Activated CD8-positive, alpha-beta memory T cell treated with anti-CD3 and anti-CD28 coated beads, Interleukin-2, amount 10 ng/mL, durations not matched to agents 7 days and 5 days (primary cell): ENCODE results near the gene OAS2. TPM values are rescaled to one million over a fixed set of nuclear protein-coding genes. Genes with fewer than 3 reads are reported as not detected.

ENCODE experiments used
- ATAC-seq: fragments of 150-1000 bp; cut with Tn5 transposase; one replicate; pipeline ENCODE4 v1.10.0; 2021; ENCODE audit warnings: moderate library complexity
- CTCF ChIA-PET: fragments of 350-600 bp; sonication (Branson Sonifier 250); formaldehyde crosslinking; loops from one replicate; lab custom pipeline; 2021; ENCODE audit warnings: antibody characterized with exemption; lab: Charles Lee
- DNase-seq: peaks from one replicate; pipeline ENCODE4 v3.0.0-alpha.2; 2020
- H3K27ac Mint-ChIP-seq: one replicate; pipeline ENCODE4 v1.8.0; 2021; ENCODE audit warnings: mild to moderate bottlenecking, mixed read lengths
- H3K27me3 Mint-ChIP-seq: one replicate; pipeline ENCODE4 v1.8.0; 2021; ENCODE audit warnings: mixed read lengths
- H3K36me3 Mint-ChIP-seq: one replicate; pipeline ENCODE4 v1.8.0; 2021; ENCODE audit warnings: mild to moderate bottlenecking, mixed read lengths
- H3K4me1 Mint-ChIP-seq: one replicate; pipeline ENCODE4 v1.8.0; 2021; ENCODE audit warnings: mixed read lengths
- H3K4me3 Mint-ChIP-seq: one replicate; pipeline ENCODE4 v1.8.0; 2021; ENCODE audit warnings: mild to moderate bottlenecking, moderate library complexity, mixed read lengths
- H3K9me3 Mint-ChIP-seq: one replicate; pipeline ENCODE4 v1.8.0; 2022; ENCODE audit warnings: low read depth, mixed read lengths
- total RNA-seq, 2 experiments: library from RNA; stranded (reverse); gene quantifications; one replicate each; pipeline ENCODE4 v1.2.3, GENCODE V29; 2021

OAS2 gene
- total RNA-seq, 2 experiments from 2014 or later = 276 to 383 TPM

DNA sequence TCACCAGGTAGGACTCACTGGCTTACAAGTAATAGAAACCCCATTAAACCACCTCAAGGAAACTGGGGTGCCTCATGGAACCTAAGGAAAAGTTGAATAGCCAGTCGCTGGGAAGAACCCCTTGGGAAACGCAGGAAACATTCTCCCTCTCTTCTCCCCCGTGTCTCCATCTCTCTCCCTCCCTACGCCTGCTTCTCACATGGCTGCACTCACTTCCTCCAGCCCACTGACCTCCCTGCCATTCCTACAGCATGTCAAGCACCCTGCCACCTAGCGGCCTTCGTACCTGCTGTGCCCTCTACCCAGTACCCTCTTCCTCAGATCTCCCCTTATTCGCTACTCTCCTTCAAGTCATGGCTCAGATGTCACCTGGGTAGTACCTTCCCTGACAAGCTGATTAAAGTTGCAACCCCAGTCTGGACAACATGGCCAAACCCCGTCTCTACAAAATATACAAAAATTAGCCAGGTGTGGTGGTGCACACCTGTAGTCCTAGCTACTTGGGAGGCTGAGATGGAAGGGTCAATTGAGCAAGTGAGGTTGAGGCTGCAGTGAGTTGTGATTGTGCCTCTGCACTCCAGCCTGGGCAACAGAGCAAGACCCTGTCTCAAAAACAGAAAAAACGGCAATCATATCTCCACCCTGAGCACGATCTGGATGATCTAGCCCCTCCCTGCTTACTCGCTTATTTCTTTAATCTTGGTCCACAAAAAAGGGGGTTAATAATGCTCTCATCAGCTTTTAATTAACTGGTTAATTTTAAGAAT is 71.8 kb downstream of the OAS2 start:
- H3K36me3 Mint-ChIP-seq = no peaks in the 10 kb centered on the region
- peaks cover 15% of the 10 kb centered on the region for H3K27me3 Mint-ChIP-seq
- CTCF ChIA-PET = interaction anchor here (1.2 to 4.9 kb wide), 6 partner anchors 15 to 103 kb away, joined by 3 to 45 read pairs (median 8); no protein-coding TSS in a partner anchor
- no peak overlapping the region for H3K27ac Mint-ChIP-seq
- ATAC-seq (no peak), DNase-seq (no peak)
- no peak overlapping the region for H3K4me3 Mint-ChIP-seq
- no peaks in the 10 kb centered on the region for H3K9me3 Mint-ChIP-seq
- H3K4me1 Mint-ChIP-seq = no peaks in the 10 kb centered on the region

DNA sequence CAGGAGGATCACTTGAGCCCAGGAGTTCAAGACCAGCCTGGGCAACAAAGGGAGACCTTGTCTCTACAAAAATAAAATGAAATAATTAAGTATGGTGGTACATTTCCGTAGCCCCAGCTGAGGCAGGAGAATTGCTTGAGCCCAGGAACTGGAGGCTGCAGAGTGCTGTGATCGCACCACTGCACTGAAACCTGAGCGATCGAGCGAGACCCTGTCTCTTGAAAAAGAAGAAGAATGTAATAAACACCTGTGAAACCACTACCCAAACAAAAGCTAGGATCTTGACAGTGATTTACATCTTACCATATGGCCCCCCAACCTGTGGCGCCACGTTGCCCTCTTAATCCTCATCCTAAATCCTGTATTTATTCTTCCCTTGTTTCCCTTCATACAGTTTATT is 72.5 kb downstream of the OAS2 start:
- Mint-ChIP-seq H3K4me1 (no peaks in the 10 kb centered on the region), H3K4me3 (no peak overlapping the region), H3K9me3 (no peaks in the 10 kb centered on the region), H3K27me3 (peaks cover 20% of the 10 kb centered on the region), H3K36me3 (no peaks in the 10 kb centered on the region), H3K27ac (no peak overlapping the region)
- no peak for ATAC-seq
- CTCF ChIA-PET = interaction anchor here (0.6 to 4.9 kb wide), 5 partner anchors 20 to 146 kb away, joined by 4 to 45 read pairs (median 11); no protein-coding TSS in a partner anchor
- no peak for DNase-seq

DNA sequence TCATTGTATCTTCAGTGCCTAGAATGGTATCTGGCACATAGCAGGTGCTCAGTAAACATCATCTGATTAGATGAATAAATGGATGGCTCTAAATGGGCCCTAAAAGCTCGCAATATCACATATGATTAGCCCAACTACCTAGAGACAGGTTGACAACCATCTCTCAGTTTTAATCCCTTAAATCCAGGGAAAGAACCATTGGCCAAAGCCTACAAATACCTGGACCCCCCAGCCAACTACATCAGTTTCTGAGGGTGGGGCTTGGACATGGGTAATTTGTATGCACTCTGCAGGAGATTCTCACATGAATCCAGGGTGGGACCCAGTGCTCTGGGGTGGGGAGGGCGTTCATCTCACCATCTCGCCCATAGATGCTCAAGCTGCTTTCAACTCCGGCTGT is 73.4 kb downstream of the OAS2 start:
- no peaks in the 10 kb centered on the region for H3K36me3 Mint-ChIP-seq
- CTCF ChIA-PET = interaction anchor here (1.7 to 4.9 kb wide), 2 partner anchors 47 to 123 kb away, joined by 6 to 45 read pairs; no protein-coding TSS in a partner anchor
- no peaks in the 10 kb centered on the region for H3K4me1 Mint-ChIP-seq
- H3K27me3 Mint-ChIP-seq = peaks cover 22% of the 10 kb centered on the region
- H3K9me3 Mint-ChIP-seq = no peaks in the 10 kb centered on the region
- no peak for ATAC-seq
- no peak overlapping the region for H3K27ac Mint-ChIP-seq
- DNase-seq = no peak
- H3K4me3 Mint-ChIP-seq = no peak overlapping the region

DNA sequence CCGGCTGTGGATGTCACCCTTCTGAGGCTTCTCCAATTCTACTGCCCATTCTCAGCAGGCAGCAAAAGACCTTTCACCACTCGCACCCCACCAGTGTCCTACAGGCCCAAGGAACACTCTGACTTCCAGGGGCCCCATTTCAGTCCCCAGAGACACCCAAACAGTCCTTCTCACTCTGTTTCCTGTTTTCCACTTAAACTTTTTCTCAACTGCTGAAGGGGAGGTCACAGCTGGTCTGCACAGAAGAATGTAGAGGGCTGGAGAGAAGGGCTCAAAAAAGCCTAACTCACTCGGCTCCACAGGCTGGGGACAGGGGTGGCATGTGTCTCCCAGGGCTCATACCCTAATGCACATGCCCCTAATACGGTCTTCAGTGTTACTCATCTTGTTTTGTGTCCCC is 74.0 kb downstream of the OAS2 start:
- H3K4me3 Mint-ChIP-seq = no peak overlapping the region
- no peaks in the 10 kb centered on the region for H3K9me3 Mint-ChIP-seq
- H3K27me3 Mint-ChIP-seq = peaks cover 22% of the 10 kb centered on the region
- DNase-seq (no peak), ATAC-seq (no peak)
- CTCF ChIA-PET = interaction anchor here (1.7 to 4.9 kb wide), 2 partner anchors 46 to 122 kb away, joined by 6 to 45 read pairs; no protein-coding TSS in a partner anchor
- H3K27ac Mint-ChIP-seq = no peak overlapping the region
- H3K4me1 Mint-ChIP-seq = no peaks in the 10 kb centered on the region
- H3K36me3 Mint-ChIP-seq = no peaks in the 10 kb centered on the region

DNA sequence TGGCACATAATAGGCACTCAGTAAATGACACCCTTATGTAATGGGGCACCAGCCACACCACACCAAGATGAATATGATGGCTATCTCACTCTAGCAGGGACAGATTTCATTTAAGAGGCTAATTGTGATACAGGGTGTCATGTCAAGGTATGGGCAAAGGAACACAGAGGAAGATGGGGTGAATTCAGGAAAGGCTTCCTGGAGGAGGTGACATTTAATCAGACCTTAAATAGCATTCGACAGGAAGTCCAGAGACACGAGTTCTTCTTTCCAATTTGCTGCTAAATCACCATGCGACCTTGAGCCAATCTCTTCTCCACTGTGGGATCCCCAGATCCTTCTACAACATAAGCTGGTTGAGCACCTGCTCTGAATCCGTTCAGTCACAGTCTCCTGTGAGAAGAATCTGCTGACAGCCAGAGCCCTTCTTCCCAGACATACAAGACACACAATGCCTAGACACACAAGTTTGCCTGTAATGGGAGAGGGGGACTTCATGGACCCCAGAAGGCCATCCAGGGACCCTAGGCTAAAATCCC is 76.7 kb downstream of the OAS2 start:
- no peaks in the 10 kb centered on the region for H3K36me3 Mint-ChIP-seq
- DNase-seq (no peak), ATAC-seq (no peak)
- H3K9me3 Mint-ChIP-seq = no peaks in the 10 kb centered on the region
- no peak overlapping the region for H3K4me3 Mint-ChIP-seq
- H3K27ac Mint-ChIP-seq = no peak overlapping the region
- H3K27me3 Mint-ChIP-seq = peaks cover 22% of the 10 kb centered on the region
- CTCF ChIA-PET = interaction anchor here (0.8 kb wide), 1 partner anchor 62 kb away, joined by 3 read pairs; no protein-coding TSS in a partner anchor
- no peaks in the 10 kb centered on the region for H3K4me1 Mint-ChIP-seq

DNA sequence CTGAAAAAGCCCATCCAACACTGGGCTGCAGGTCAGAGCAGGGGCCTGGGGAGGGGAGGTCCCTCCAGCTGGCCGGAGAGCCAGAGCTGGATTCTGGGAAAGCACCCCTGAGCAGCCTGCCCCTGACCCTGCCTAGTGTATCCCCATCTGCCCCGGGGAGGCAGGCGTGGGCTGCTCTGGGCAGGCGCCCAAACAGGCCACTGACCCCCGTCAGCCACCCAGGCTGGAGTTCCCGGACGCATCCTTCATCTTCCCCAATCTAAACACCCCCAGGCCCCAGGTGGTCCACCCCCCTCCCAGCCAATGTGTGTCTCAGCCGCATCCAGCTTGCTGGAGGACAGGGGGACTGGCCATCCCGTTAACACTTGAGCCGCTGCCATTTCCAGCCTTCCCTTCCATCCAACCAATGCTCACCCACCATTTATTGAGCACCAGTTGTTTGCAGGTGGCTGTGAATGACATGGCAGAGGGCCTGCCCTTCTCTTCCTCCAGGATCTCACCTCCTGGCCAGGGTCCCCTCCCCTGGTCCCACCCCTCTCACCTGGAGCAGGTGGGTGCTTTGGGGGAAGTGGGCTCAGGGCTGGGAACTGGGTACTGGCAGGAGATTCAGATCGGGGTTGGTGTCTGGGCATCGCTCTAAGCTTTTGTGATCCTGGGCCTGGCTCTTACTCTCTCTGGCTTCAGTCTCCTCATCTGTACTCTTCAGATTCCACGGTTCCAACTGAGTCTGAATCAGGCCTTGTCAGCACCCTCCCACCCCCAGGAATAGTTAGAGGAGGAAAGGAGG is 77.5 kb downstream of the OAS2 start:
- DNase-seq = no peak
- no peaks in the 10 kb centered on the region for H3K9me3 Mint-ChIP-seq
- H3K4me1 Mint-ChIP-seq = no peaks in the 10 kb centered on the region
- H3K27me3 Mint-ChIP-seq = peaks cover 22% of the 10 kb centered on the region
- CTCF ChIA-PET = interaction anchor here (1.1 kb wide), 1 partner anchor 97 kb away, joined by 3 read pairs; no protein-coding TSS in a partner anchor
- H3K4me3 Mint-ChIP-seq = no peak overlapping the region
- H3K27ac Mint-ChIP-seq = no peak overlapping the region
- ATAC-seq = no peak
- H3K36me3 Mint-ChIP-seq = no peaks in the 10 kb centered on the region

DNA sequence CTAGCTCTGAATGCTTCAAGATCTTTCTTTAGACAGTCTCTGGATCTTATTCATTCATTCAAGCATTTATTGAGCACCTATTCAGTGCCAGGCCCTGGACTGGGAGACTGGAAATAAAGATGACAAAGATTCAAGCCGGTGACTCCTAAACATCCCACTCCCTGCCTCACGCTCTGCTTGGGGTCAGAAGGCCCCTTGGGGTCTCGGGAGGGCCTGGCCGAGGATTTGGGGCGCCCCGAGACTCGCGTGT is 78.0 kb downstream of the OAS2 start:
- ATAC-seq (no peak), DNase-seq (no peak)
- H3K4me1 Mint-ChIP-seq = no peaks in the 10 kb centered on the region
- peak overlapping the region; percentile 5 for H3K4me3 Mint-ChIP-seq
- H3K27ac Mint-ChIP-seq = no peak overlapping the region
- CTCF ChIA-PET = interaction anchor here (1.1 kb wide), 1 partner anchor 97 kb away, joined by 3 read pairs; no protein-coding TSS in a partner anchor
- no peaks in the 10 kb centered on the region for H3K36me3 Mint-ChIP-seq
- H3K9me3 Mint-ChIP-seq = no peaks in the 10 kb centered on the region
- peaks cover 22% of the 10 kb centered on the region for H3K27me3 Mint-ChIP-seq

DNA sequence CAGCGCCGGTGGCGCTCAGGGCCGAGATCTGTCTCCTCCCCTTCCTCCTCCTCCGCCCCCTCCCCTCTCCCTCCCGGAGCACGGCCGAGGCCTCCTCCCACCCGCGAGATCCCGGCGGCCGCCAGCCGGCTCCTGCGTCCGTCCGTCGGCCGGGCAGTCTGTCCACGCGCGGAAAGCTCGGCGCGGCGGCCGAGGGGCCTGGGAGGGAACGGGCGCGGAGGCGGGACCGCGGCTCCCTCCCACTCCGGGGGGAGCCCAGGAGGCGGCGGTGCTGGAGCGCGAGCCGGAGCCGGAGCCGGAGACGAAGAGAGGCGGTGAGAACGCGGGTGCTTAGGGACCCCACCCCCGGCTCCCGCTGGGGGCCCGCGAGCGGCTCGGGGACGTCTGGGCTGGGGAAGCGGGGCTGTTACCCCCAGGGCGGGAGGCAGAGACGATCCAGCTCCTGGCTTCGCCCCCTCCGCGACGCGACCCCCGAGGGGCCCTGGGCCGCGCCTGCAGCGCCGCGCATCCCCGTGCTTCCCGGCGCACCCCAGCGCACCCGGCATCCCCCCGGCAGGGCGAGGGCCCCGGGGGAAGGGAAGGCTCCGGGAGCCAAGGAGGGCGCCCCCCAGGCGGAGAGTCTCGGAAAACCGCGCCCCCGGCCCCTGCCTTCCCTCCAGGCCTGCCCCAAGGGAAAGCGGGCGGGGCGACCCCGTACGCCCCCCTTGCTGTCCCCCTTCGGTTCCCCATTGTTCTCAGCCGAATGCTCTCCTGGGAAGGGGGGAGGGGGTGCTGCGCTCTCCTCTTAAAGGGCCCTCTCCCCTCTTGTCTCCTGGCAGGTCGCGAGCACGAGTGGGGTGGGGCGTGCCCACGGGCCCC is 78.5 kb downstream of the OAS2 start, which contains the start of gene DTX1:
DTX1 (plus strand) TSS at position 100 of the 858 bp plus-strand sequence. CDS start 1,463 bp downstream, outside the sequence.
- peaks cover 22% of the 10 kb centered on the region for H3K27me3 Mint-ChIP-seq
- DNase-seq = no peak
- H3K36me3 Mint-ChIP-seq = no peaks in the 10 kb centered on the region
- CTCF ChIA-PET = interaction anchor here (1.1 kb wide), 1 partner anchor 96 kb away, joined by 3 read pairs; no protein-coding TSS in a partner anchor
- H3K9me3 Mint-ChIP-seq = no peaks in the 10 kb centered on the region
- peak within 1 kb of the TSS; percentile 5 for H3K4me3 Mint-ChIP-seq
- peak; percentile 55 for ATAC-seq
- H3K27ac Mint-ChIP-seq = no peak within 1 kb of the TSS
- no peaks in the 10 kb centered on the region for H3K4me1 Mint-ChIP-seq

DNA sequence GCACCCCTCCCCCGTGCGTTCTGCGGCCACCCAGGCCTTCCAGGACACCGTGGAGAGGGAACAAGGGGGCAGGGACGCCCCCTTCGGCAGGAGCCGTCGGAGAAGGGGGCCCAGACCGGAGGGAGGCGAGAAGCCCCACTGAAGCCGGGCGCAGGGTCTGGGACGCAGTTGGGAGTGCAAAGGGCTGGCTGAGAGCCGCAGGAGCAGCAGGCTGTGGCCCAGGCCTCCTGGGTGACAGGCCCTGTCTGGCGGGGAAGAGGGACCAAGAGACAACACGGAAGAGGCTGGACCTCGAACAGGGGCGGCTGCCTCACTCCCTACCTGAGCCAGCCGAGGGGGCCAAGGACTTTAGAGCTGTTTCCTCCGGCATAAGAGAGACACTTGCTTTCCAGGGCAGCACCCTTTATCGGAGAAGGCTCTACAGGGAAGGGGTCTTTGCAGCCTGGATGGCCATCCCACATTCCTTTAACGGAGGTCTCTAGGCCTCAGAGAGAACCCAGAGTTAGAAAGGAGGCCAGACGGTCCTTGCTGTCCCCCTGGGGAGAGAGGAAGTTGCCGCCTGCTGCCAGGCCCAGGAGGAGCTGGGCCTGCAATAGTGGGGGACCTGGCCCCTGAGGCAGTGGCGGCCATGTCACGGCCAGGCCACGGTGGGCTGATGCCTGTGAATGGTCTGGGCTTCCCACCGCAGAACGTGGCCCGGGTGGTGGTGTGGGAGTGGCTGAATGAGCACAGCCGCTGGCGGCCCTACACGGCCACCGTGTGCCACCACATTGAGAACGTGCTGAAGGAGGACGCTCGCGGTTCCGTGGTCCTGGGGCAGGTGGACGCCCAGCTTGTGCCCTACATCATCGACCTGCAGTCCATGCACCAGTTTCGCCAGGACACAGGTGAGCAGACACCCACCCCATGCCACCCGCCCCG is 79.5 kb downstream of the OAS2 start:
- DNase-seq (no peak), ATAC-seq (no peak)
- Mint-ChIP-seq H3K9me3 (no peaks in the 10 kb centered on the region), H3K4me1 (no peaks in the 10 kb centered on the region), H3K27me3 (peaks cover 22% of the 10 kb centered on the region), H3K4me3 (no peak overlapping the region), H3K27ac (no peak overlapping the region), H3K36me3 (no peaks in the 10 kb centered on the region)
- CTCF ChIA-PET = interaction anchor here (1.6 kb wide), 1 partner anchor 9 kb away, joined by 6 read pairs; no protein-coding TSS in a partner anchor

DNA sequence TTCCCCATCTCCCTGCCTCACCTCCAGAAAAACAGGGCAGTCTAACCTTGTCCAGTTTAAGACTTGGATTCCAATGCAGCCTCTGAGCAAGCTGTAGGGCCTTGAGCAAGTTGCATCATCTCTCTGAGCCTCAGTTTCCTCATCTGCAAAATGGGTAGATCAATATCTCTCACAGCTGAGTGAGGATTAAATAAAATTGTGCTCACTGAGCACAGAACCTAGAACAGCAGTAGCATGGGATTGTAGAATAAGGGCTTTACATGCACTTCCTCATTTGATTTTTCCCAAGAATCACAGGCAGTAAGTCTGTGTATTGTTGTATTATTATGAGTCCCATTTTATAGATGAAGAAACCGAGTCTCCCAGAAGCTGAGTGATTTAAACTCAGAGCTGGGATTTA is 80.2 kb downstream of the OAS2 start:
- no peak for DNase-seq
- Mint-ChIP-seq H3K4me3 (no peak overlapping the region), H3K4me1 (no peaks in the 10 kb centered on the region), H3K36me3 (no peaks in the 10 kb centered on the region), H3K9me3 (no peaks in the 10 kb centered on the region), H3K27me3 (peaks cover 22% of the 10 kb centered on the region), H3K27ac (no peak overlapping the region)
- CTCF ChIA-PET = interaction anchor here (1.6 kb wide), 1 partner anchor 10 kb away, joined by 6 read pairs; no protein-coding TSS in a partner anchor
- no peak for ATAC-seq

DNA sequence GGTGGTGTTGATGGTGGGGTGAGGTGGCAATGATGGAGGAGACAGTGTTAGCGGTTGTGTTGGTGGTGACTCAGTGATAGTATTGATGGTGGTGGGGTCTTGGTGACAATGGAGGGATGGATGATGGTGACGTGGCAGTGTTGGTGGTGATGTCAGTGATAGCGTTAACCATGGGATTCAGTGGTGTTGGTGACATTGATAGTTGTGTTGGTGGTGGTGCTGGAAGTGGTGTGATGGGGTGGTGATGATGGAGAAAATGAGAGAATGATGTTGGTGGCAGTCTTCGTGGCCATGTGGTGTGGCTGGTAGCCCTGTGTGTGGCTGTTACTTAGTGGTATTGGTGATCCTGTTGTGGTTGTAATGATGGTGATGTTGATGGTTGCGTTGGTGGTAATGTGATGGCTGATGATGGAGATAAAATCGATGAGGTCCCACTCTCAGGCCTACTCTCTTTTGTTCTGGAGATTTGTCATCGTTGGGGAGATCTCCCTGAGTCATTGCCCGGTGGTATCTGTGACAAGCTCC is 80.8 kb downstream of the OAS2 start:
- Mint-ChIP-seq H3K36me3 (no peaks in the 10 kb centered on the region), H3K27ac (no peak overlapping the region), H3K27me3 (peaks cover 22% of the 10 kb centered on the region), H3K9me3 (no peaks in the 10 kb centered on the region), H3K4me1 (no peaks in the 10 kb centered on the region), H3K4me3 (no peak overlapping the region)
- ATAC-seq (no peak), DNase-seq (no peak)
- CTCF ChIA-PET = interaction anchor here (1.6 kb wide), 1 partner anchor 11 kb away, joined by 6 read pairs; no protein-coding TSS in a partner anchor
